Mononuclear cell (primary cell): ENCODE data around the gene IL25. TPM values are rescaled to one million over a fixed set of nuclear protein-coding genes. Genes with fewer than 3 reads are reported as not detected.
"Not testable (repeated sequence)": the region's sequence is repeated elsewhere in the genome, so short reads cannot be mapped to it uniquely, and the experiment has no call there.

Experiments used
- H3K27me3 ChIP-seq: 2 replicates; pipeline ENCODE4 v1.6.0; 2011; ENCODE audit warnings: low read length, control low read depth; ENCODE audit not compliant: insufficient read depth
- H3K4me1 ChIP-seq: 2 replicates; pipeline ENCODE4 v1.5.1; 2011; ENCODE audit warnings: mild to moderate bottlenecking, low read length, control low read depth; ENCODE audit not compliant: insufficient read depth
- H3K4me3 ChIP-seq: 2 replicates; pipeline ENCODE4 v1.5.1; 2011; ENCODE audit warnings: mild to moderate bottlenecking, low read length, moderate library complexity
- H3K9me3 ChIP-seq: 2 replicates; pipeline ENCODE4 v1.5.1; 2011; ENCODE audit warnings: low read depth, mild to moderate bottlenecking, control low read depth, low read length
- total RNA-seq: library from RNA; depleted of rRNA; stranded (reverse); fragments of >200 nt; gene quantifications from one replicate; pipeline ENCODE4 v1.2.3, GENCODE V29; 2012

The IL25 gene
- total RNA-seq, 1 donor: not detected

DNA sequence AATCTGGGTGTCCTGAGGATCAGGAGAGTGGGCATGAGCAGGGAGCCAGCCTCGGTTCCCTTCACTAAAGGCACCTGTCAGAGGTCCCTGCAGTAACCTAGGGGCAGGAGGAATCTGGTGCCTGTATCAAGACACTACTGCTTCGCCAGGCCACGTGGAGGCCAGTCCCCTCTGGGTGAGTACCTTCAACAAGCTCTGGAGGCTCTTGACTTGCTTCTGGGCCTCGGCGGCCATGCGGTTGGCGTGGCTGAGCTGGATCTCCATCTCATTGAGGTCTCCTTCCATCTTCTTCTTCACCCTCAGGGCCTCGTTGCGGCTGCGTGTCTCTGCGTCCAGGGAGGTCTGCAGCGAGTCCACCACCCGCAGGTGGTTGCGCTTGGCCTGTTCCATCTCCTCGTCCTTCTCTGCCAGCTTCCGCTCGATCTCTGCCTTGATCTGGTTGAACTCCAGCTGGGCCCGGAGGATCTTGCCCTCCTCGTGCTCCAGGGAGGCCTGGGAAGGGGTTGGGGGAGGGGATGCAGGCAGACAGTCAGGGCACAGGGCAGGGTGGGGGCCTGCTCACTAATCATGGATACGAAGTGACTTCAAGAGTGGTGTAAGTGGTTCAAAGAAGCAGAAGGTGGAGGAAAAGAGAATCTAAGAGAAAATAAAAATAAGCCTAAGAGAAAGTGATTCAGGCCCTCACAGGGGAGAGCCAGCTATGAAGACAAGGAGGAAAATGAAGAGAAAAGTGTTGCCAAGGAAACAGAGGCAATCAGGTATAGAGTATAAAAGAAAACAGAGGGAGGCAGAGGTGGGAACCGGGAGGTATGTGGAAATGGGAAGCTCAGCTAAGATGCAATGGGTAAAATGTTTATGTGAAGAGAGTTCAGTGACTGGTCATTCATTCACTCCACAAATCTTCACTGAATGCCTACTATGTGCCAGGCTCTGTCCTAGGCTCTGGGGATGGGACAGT lies 43.5 kb downstream of the IL25 start:
- H3K9me3 ChIP-seq: no peaks in the 10 kb centered on the region
- no peaks in the 10 kb centered on the region for H3K4me1 ChIP-seq
- no peak overlapping the region for H3K4me3 ChIP-seq
- H3K27me3 ChIP-seq: no peaks in the 10 kb centered on the region

DNA sequence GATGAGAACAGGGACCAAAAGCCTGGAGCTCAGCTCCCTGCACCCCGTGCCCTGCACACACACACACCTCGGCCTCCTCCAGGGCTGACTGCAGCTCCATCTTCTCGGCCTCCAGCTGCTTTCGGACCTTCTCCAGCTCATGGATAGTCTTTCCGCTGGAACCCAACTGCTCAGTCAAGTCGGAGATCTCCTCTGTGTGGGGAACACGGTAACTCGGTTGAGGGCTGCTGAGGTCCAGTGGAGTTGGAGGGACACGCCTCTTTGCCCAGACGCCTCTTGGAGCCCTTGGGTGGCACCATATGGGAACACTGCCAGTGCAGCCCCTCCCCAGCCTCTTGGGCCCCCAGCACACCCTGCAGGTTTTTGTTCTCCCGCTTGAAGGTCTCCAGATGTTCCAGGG lies 44.2 kb downstream of the IL25 start:
- Histone ChIP-seq H3K4me3 (no peak overlapping the region), H3K27me3 (no peaks in the 10 kb centered on the region), H3K9me3 (no peaks in the 10 kb centered on the region), H3K4me1 (no peaks in the 10 kb centered on the region)

DNA sequence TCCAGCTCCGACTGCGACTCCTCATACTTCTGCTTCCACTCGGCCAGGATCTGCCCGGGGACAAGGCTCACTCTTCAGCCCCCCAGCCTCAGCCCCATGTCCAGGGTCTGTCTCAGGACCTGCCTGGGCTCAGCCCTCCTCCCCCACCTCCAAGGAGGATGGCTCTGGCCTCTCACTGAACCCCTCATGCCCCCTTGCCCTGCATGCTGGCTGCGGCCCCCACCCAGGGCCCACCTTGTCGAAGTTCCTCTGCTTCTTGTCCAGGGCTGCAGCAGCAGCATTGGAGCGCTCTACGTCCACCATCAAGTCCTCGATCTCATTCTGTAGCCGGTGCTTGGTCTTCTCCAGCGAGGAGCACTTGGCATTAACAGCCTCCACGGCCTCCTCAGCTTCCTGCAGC lies 44.7 kb downstream of the IL25 start:
- H3K27me3 ChIP-seq, H3K4me3 ChIP-seq, H3K4me1 ChIP-seq, H3K9me3 ChIP-seq: not testable (repeated sequence)

DNA sequence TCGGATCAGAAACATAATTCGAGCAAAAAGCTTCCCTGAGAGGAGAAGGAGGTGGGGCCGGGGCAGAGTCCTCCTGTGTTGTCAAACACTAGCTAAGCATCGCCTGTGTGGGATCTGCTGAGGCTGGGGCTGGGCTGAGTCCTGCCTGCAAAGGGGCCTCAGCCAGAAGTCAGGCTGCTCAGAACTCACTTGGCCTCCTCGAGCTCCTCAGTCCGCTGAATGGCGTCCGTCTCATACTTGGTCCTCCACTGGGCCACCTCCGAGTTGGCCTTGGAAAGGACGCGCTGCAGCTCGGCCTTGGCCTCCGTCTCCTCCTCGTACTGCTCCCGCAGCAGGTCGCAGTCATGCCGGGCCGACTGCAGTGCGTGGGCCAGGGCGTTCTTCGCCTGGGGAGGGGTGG lies 45.4 kb downstream of the IL25 start:
- no peaks in the 10 kb centered on the region for H3K9me3 ChIP-seq

DNA sequence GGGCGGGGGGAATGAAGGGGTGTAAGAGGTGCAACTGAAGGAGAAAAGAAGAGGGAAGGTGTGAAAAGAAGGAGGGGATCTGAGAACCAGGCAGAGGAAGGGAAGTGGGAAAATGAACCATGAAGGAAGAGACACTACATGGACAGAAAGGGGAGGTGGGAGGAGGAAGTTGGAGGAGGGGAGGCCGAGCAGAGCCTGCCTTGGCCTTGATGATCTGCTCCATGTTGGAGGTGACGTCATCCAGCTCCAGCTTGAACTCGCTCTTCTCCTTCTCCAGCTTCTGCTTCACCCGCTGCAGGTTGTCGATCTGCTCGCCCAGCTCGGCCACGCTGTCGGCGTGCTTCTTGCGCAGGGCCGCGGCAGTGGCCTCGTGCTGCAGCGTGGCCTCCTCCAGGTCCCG lies 47.0 kb downstream of the IL25 start:
- H3K4me1 ChIP-seq, H3K4me3 ChIP-seq, H3K27me3 ChIP-seq, H3K9me3 ChIP-seq: not testable (repeated sequence)

More for the DNA sequence above, 45.4 kb downstream of the IL25 start:
- Histone ChIP-seq H3K27me3 (no peaks in the 10 kb centered on the region), H3K4me1 (no peaks in the 10 kb centered on the region), H3K4me3 (no peak overlapping the region)

DNA sequence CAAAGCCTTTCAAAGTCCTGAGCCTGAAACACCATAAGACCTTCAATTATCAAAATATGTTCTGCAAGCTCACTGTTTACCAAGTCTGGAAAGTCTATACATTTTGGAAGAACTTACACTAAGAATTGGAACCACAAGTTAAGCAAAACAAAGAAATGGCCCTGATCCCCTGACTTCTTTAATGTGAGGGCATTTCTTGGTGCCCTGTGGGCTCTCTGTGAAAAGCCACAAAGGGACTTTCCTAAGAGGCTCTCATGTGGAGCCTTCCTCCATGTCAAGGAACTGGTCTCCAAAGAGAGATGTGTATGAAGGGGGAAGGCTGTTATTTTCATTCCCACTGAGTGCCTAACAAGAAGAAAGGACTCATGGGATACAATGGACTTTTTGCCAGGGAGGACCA lies 49.0 kb downstream of the IL25 start:
- Histone ChIP-seq H3K4me3 (no peak overlapping the region), H3K4me1 (no peaks in the 10 kb centered on the region), H3K9me3 (no peaks in the 10 kb centered on the region), H3K27me3 (no peaks in the 10 kb centered on the region)

DNA sequence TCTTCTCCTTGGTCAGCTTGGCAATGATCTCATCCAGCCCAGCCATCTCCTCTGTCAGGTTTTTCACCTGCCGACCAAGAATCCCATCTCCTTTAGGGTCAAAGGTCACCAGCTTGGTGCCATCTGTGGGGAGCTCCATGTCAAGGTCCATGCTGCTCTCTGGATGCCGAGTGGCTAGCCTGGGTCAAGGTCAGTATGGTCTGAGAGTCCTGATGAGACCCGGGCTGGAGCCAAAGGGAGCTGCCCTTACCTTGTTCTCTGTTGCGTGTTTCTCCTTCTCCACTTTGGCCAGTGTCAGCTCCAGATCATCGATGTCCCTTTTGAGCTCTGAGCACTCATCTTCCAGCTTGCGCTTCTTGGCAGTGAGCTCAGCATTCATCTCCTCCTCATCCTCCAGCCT lies 51.0 kb downstream of the IL25 start:
- Histone ChIP-seq H3K9me3 (no peaks in the 10 kb centered on the region), H3K4me1 (no peaks in the 10 kb centered on the region), H3K4me3 (no peak overlapping the region), H3K27me3 (no peaks in the 10 kb centered on the region)

DNA sequence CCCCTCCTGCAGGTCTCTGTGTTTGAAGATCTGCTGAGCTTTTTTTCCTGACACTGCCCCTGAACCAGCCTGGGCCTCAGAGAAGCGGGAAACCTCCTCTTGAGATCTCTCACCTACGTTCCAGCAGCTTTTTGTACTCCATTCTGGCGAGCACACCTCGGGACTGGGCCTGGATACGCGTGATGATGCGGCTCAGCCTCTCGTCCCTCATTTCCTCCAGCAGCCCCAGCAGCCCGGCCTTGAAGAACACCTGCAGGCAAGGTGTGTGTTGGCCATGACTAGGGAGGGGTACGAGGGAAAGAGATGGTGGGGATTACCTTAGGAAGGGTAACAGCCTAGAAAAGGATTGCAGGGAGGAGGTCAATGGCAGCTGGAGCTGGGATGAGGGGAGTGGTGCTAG lies 52.6 kb downstream of the IL25 start:
- Histone ChIP-seq H3K4me3 (no peak overlapping the region), H3K27me3 (no peaks in the 10 kb centered on the region), H3K9me3 (no peaks in the 10 kb centered on the region), H3K4me1 (no peaks in the 10 kb centered on the region)

DNA sequence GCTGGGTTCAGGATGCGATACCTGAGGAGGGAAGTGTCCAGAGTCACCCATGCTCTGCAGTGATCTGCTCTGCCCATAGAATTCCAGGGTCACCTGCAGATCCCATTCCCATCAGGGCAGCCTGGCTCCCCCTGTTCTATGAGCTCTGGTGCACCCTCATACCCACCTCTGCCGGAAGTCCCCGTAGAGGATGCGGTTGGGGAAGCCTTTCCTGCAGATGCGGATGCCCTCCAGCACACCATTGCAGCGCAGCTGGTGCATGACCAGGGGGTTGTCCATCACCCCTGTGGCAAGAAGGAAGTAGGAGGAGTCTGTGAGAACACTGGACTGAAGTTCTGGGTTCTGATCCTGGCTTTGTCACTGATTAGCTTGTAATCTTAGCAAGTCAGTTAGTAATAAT lies 53.2 kb downstream of the IL25 start:
- not testable (repeated sequence) for H3K27me3 ChIP-seq, H3K9me3 ChIP-seq, H3K4me1 ChIP-seq, H3K4me3 ChIP-seq

Other genes with a start within 250 kb of the IL25 start
- gene SLC7A8, start 189.1 kb upstream of the IL25 start, total RNA-seq: 0.21 TPM
- gene RNF212B, start 134.9 kb upstream of the IL25 start, total RNA-seq: 0.10 TPM
- 1.5 TPM for gene HOMEZ, start 86.7 kb upstream of the IL25 start, total RNA-seq
- gene PPP1R3E, start 70.0 kb upstream of the IL25 start, total RNA-seq: 12.5 TPM
- 3.4 TPM for gene BCL2L2, start 66.0 kb upstream of the IL25 start, total RNA-seq
- gene PABPN1, start 51.4 kb upstream of the IL25 start, total RNA-seq: 51.0 TPM
- 5.6 TPM for gene SLC22A17, start 19.9 kb upstream of the IL25 start, total RNA-seq
- gene EFS, start 7.6 kb upstream of the IL25 start, total RNA-seq: not detected
- gene CMTM5, start 4.2 kb downstream of the IL25 start, total RNA-seq: 22.0 TPM
- not detected for gene MYH6, start 35.5 kb downstream of the IL25 start, total RNA-seq
- gene MYH7, start 62.9 kb downstream of the IL25 start, total RNA-seq: not detected
- 92.7 TPM for gene NGDN, start 96.9 kb downstream of the IL25 start, total RNA-seq
- gene ZFHX2, start 179.0 kb downstream of the IL25 start, total RNA-seq: under 0.01 TPM
- gene THTPA, start 183.5 kb downstream of the IL25 start, total RNA-seq: 11.5 TPM
- 53.1 TPM for gene AP1G2, start 195.0 kb downstream of the IL25 start, total RNA-seq
- not detected for gene JPH4, start 206.0 kb downstream of the IL25 start, total RNA-seq